ENCODE results near the gene THSD7A. TPM values are rescaled to one million over a fixed set of nuclear protein-coding genes. Genes with fewer than 3 reads are reported as not detected.

The THSD7A gene
- total RNA-seq, 1 experiment from 2014 or later = 0.64 TPM

GRCh38 chr7:11818281-11818680, 13.7 kb downstream of the THSD7A start:
- ChIA-PET POLR2A (ENCODE audit: low non-redundant PET) (no interaction called here), CTCF (no interaction called here)
- H3K9me3 ChIP-seq (ENCODE audit: low read depth, low read length, poor library complexity, severe bottlenecking) = no peaks in the 10 kb centered on the region
- no peak overlapping the region for H3K27ac ChIP-seq (ENCODE audit: low read depth, low read length, poor library complexity, severe bottlenecking)
- intact Hi-C loops (cut with micrococcal nuclease; ENCODE audit: unreplicated experiment) = no loop called here
- no peaks in the 10 kb centered on the region for H3K27me3 ChIP-seq (replicated peaks; ENCODE audit: insufficient read depth, low read depth, low read length, poor library complexity)
- H3K36me3 ChIP-seq (ENCODE audit: insufficient read depth, low read length, poor library complexity, severe bottlenecking) = no peaks in the 10 kb centered on the region
- DNase-seq (ENCODE audit: low spot score) = no peak
- no peaks in the 10 kb centered on the region for H3K4me1 ChIP-seq (ENCODE audit: insufficient read depth, low read length, poor library complexity, severe bottlenecking)
- TF ChIP-seq EZH2 (IDR thresholded peaks at IDR 0.05; ENCODE audit: borderline replicate concordance, low read depth, low read length, poor library complexity, severe bottlenecking) (no peak), CTCF (conservative IDR thresholded peaks at IDR 0.05; ENCODE audit: low read depth, low read length) (no peak)
- no peak overlapping the region for H3K4me3 ChIP-seq (ENCODE audit: low read depth, low read length, poor library complexity, severe bottlenecking)
- BruUV-seq (replicated peaks) = no TSS peak

DNA sequence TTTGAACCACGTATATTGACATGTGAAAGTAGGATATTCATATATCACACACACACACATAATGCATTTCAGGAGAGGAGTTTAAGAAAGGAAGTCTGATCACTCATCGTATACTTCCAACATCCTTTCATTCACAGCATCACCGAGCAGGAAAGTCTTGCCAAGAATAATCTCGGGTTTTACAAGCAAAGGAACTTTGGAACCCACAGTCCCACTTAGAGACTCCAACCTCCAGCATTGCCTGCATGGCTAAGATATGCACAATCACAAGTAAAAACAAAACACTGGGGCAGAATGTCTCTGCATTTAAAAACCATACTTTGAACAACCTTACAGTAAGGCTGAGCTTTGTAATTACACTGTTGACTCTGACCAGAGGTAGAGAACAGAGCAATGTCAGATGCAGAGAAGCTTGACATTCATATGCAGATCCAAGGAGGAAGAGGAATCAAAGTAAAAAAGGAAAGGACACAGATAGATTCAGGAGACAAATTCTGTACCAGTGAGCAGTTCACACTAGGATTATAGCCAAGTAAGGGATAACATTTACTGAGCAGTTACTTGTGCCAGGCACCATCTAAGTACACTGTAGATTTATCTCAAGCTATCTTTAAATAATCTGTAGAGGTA, 14.8 kb downstream of the THSD7A start:
- ChIA-PET CTCF (no interaction called here), POLR2A (ENCODE audit: low non-redundant PET) (no interaction called here)
- no peak overlapping the region for H3K4me3 ChIP-seq (ENCODE audit: low read depth, low read length, poor library complexity, severe bottlenecking)
- H3K27me3 ChIP-seq (replicated peaks; ENCODE audit: insufficient read depth, low read depth, low read length, poor library complexity) = no peaks in the 10 kb centered on the region
- H3K9me3 ChIP-seq (ENCODE audit: low read depth, low read length, poor library complexity, severe bottlenecking) = no peaks in the 10 kb centered on the region
- no peaks in the 10 kb centered on the region for H3K4me1 ChIP-seq (ENCODE audit: insufficient read depth, low read length, poor library complexity, severe bottlenecking)
- intact Hi-C loops (cut with micrococcal nuclease; ENCODE audit: unreplicated experiment) = no loop called here
- TF ChIP-seq CTCF (conservative IDR thresholded peaks at IDR 0.05; ENCODE audit: low read depth, low read length) = no peak
- no peak for TF ChIP-seq EZH2 (IDR thresholded peaks at IDR 0.05; ENCODE audit: borderline replicate concordance, low read depth, low read length, poor library complexity, severe bottlenecking)
- BruUV-seq (replicated peaks) = no TSS peak
- no peak overlapping the region for H3K27ac ChIP-seq (ENCODE audit: low read depth, low read length, poor library complexity, severe bottlenecking)
- no peak for DNase-seq (ENCODE audit: low spot score)
- no peaks in the 10 kb centered on the region for H3K36me3 ChIP-seq (ENCODE audit: insufficient read depth, low read length, poor library complexity, severe bottlenecking)

DNA sequence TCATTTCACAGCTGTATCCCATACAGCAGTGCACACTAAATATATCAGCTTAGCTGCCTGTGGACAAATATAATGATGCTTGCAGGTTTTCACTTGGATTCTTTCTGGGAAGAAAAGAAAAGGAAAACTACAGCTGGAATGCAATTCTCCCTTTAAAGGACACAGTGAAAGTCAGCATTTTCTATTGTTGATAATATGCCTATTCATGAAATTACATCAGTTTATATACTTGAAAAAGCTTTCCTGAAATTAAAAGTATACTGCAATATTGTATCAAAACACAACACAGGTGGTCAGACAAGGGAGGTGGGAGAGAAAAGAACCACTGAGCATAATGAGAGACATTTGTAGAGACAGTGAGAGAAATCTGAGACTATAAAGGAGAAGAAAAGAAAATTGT, 20.3 kb downstream of the THSD7A start:
- intact Hi-C loops (cut with micrococcal nuclease; ENCODE audit: unreplicated experiment) = no loop called here
- POLR2A ChIA-PET (ENCODE audit: low non-redundant PET) = no interaction called here
- no peak for DNase-seq (ENCODE audit: low spot score)
- CTCF ChIA-PET = no interaction called here
- TF ChIP-seq EZH2 (IDR thresholded peaks at IDR 0.05; ENCODE audit: borderline replicate concordance, low read depth, low read length, poor library complexity, severe bottlenecking) (no peak), CTCF (conservative IDR thresholded peaks at IDR 0.05; ENCODE audit: low read depth, low read length) (no peak)
- no peaks in the 10 kb centered on the region for H3K36me3 ChIP-seq (ENCODE audit: insufficient read depth, low read length, poor library complexity, severe bottlenecking)
- BruUV-seq (replicated peaks) = no TSS peak
- no peak overlapping the region for H3K27ac ChIP-seq (ENCODE audit: low read depth, low read length, poor library complexity, severe bottlenecking)
- no peaks in the 10 kb centered on the region for H3K9me3 ChIP-seq (ENCODE audit: low read depth, low read length, poor library complexity, severe bottlenecking)
- H3K27me3 ChIP-seq (replicated peaks; ENCODE audit: insufficient read depth, low read depth, low read length, poor library complexity) = no peaks in the 10 kb centered on the region
- H3K4me3 ChIP-seq (ENCODE audit: low read depth, low read length, poor library complexity, severe bottlenecking) = no peak overlapping the region
- no peaks in the 10 kb centered on the region for H3K4me1 ChIP-seq (ENCODE audit: insufficient read depth, low read length, poor library complexity, severe bottlenecking)
